Brain pericyte (primary cell): ENCODE results near the gene USH1C.

ENCODE experiments used
- DNase-seq: peaks from one replicate; pipeline ENCODE4 v3.0.0-alpha.2; 2012; ENCODE audit warnings: low read depth, low spot score

Gene USH1C

GRCh38 chr11:17472467-17472866 lies 71.7 kb downstream of the USH1C start:
- no peak for DNase-seq

- no peak for DNase-seq
These were observed 72.7 kb downstream of the USH1C start for GRCh38 chr11:17471501-17471900.

GRCh38 chr11:17469998-17470397 lies 74.2 kb downstream of the USH1C start:
- DNase-seq = no peak

GRCh38 chr11:17468122-17468521 lies 76.1 kb downstream of the USH1C start:
- DNase-seq = no peak

- DNase-seq = no peak
These were observed 80.6 kb downstream of the USH1C start for GRCh38 chr11:17463546-17464174.

GRCh38 chr11:17462940-17463339 lies 81.3 kb downstream of the USH1C start:
- no peak for DNase-seq

- no peak for DNase-seq
These were observed 83.8 kb downstream of the USH1C start for GRCh38 chr11:17460406-17460805.

GRCh38 chr11:17459236-17459896 lies 84.8 kb downstream of the USH1C start:
- DNase-seq = no peak

- no peak for DNase-seq
These were observed 85.9 kb downstream of the USH1C start for GRCh38 chr11:17458268-17458667.

GRCh38 chr11:17457396-17458173 lies 86.6 kb downstream of the USH1C start:
- no peak for DNase-seq

- DNase-seq = no peak
These were observed 91.5 kb downstream of the USH1C start for GRCh38 chr11:17452668-17453067.

GRCh38 chr11:17449158-17449557 lies 95.1 kb downstream of the USH1C start:
- no peak for DNase-seq

- no peak for DNase-seq
These were observed 97.7 kb downstream of the USH1C start for GRCh38 chr11:17446482-17446881.

- DNase-seq = no peak
These were observed 98.9 kb downstream of the USH1C start for GRCh38 chr11:17445240-17445795.

GRCh38 chr11:17443926-17444690 lies 100.1 kb downstream of the USH1C start:
- DNase-seq = no peak
